ENCODE data around the gene METTL22.

- TF ChIP-seq CTCF (IDR thresholded peaks at IDR 0.05) (no peak), POLR2A (IDR thresholded peaks at IDR 0.05) (peak; percentile 60 to 65)
Measured at GRCh38 chr16:8621572-8622314, at the start of gene METTL22.

Data from adrenal gland (tissue), 5 donors.